GM21390 (cell line): ENCODE data around the gene STN1.
A peak's percentile ranks its signal among the peaks of the same experiment; 100 is the strongest.

ENCODE experiments used
- ATAC-seq: cut with Tn5 transposase; IDR thresholded peaks from one replicate; pipeline ENCODE4 v1.9.1; 2021; ENCODE audit not compliant: unreplicated experiment

STN1 gene

GRCh38 chr10:103870516-103870915, 47.5 kb downstream of the STN1 start:
- ATAC-seq, result no peak

GRCh38 chr10:103869336-103869735, 48.6 kb downstream of the STN1 start:
- no peak for ATAC-seq

- ATAC-seq, result no peak
These were observed 49.8 kb downstream of the STN1 start for GRCh38 chr10:103868200-103868599.

GRCh38 chr10:103861505-103861904, 56.5 kb downstream of the STN1 start:
- ATAC-seq, result no peak

- peak; percentile 70 for ATAC-seq
These were observed 58.6 kb downstream of the STN1 start for GRCh38 chr10:103859161-103860086.

GRCh38 chr10:103858360-103858759, 59.6 kb downstream of the STN1 start:
- no peak for ATAC-seq

- ATAC-seq, result no peak
These were observed 61.2 kb downstream of the STN1 start for GRCh38 chr10:103856797-103857170.

GRCh38 chr10:103855852-103856796, 61.9 kb downstream of the STN1 start:
- ATAC-seq, result no peak

GRCh38 chr10:103855424-103855823, 62.6 kb downstream of the STN1 start, which contains the start of gene SH3PXD2A:
Gene SH3PXD2A, minus strand, starts transcription at chr10:103855576. Its CDS starts 310 bp downstream, at chr10:103855266.
- no peak for ATAC-seq

GRCh38 chr10:103854686-103855391, 63.1 kb downstream of the STN1 start:
- no peak for ATAC-seq

- ATAC-seq, result no peak
These were observed 63.7 kb downstream of the STN1 start for GRCh38 chr10:103854265-103854685.

- no peak for ATAC-seq
These were observed 64.3 kb downstream of the STN1 start for GRCh38 chr10:103853428-103854264.

GRCh38 chr10:103852856-103853255, 65.1 kb downstream of the STN1 start:
- ATAC-seq, result no peak

GRCh38 chr10:103852189-103852711, 65.7 kb downstream of the STN1 start:
- ATAC-seq, result no peak

- ATAC-seq, result no peak
These were observed 66.7 kb downstream of the STN1 start for GRCh38 chr10:103851261-103851660.

- no peak for ATAC-seq
These were observed 67.5 kb downstream of the STN1 start for GRCh38 chr10:103850572-103850895.

GRCh38 chr10:103849880-103850571, 68.0 kb downstream of the STN1 start:
- ATAC-seq, result no peak

GRCh38 chr10:103849212-103849877, 68.6 kb downstream of the STN1 start:
- no peak for ATAC-seq
